GM18858 (cell line): Measurements from ENCODE around the gene KCNJ1.
A peak's percentile ranks its signal among the peaks of the same experiment; 100 is the strongest.

ENCODE experiments used
- ATAC-seq: cut with Tn5 transposase; IDR thresholded peaks from one replicate; pipeline ENCODE4 v1.9.1; 2021; ENCODE audit not compliant: unreplicated experiment

The KCNJ1 gene

DNA sequence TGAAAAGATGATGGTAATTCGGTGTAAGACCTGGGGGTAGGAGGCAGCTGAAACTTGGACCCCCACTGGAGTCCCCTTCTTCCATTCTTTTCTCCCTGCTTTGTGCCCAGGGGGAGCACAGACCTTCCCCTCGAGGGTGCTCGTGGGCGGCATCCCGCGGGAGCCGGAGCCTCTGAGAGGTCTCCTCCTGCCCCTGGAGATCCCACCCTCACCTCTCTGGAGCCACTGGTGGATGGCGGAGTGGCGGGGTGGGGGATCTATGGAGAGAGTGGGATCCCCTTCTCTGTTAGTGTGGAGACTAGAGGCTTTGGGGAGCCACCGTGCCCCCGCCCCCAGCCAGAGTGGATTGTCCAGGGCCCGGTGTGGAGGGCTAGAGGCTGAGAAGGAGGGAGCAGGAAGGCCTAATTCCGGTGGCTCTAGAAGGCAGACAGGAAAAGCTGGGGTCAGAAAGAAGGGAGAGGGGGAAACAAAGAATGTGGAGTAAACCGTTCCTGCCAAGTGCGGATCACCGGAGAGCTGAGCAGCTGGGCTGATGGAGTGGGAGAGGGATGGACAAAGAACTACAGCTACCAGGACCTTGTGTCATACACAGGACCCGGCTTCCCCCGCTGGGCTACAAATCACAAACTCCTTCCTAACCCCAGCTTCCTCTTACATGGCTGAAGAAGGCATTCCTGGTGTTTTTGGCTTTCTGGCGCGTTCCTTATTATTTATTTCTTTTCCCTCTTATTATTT lies 41.9 kb downstream of the KCNJ1 start:
- ATAC-seq: no peak

DNA sequence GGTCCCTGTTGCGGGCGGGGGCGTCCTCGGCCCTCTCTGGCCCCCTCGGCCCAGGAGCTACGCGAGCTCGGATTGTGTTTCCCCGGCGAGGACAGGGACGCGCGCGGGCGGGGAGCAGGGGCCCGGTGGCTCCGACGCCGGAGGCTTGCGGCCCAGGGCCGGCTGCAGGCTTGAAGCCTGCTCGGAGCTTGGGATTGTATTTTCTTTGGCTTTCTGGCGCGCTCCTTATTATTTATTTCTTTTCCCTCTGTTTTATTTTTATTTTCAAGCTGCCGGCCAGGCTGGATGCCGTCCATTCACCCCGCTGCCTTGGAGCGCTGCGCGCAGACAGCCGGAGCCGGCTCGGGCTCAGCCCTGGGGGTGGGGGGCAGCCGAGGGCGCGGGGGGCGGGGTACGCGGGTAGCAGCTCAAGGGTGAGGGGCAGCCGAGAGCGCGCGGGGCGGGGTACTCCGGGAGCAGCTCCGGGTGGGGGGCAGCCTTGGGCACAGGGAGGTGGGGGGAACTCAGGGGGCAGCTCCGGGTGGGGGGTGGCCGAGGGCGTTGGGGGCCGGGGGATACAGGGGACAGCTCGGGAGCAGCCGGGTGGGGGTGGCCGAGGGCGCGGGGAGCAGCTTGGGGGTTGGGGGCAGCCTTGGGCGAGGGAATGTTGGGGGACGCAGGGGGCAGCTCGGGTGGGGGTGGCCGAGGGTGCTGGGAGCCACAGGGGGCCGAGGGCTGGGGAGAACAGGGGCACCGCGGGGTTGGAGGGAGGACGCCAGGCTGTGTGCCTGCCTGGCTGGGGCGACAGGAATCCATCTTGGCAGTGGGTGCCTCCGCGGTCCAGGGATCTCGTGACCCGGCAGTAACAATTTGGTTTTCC lies 42.7 kb downstream of the KCNJ1 start:
- ATAC-seq: no peak

DNA sequence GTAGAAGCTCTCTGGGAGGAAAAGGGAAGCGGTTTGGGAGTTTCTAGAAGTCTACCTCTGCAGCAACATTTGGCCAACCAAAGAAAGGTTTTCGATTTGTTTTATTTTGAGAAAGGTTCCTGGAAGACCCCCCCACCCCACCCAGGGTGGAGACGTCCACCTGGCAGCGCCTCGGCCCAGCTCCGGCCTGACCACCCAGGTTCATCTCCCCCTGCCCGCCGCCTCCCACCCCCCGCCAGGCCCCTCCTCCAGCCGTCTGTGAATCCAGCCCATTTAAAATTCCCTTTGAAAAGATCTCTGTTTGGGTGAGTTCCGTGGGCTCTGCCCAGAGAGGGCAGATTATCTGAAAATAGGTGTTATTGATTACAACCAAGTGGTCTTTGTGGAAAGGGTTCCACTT lies 43.3 kb downstream of the KCNJ1 start:
- ATAC-seq: no peak

DNA sequence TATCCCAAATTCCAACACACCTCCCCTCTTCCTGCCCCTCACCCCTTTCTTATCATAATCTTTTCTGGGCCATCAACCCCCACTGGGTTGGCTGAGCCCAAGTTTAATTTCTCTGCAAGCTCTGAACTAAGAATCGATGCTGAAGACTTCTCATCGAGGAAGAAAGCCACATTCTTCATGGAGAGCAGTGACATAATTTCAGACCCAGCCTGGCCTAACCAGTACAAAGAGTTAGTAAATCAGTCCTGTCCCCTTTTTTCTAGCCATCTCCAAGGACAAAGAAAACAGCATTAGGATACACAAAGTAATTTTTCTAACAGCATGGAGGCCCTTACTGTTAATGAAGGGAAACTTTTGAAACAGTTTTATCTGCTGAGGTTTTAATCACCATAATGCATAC lies 45.0 kb downstream of the KCNJ1 start:
- ATAC-seq: no peak

DNA sequence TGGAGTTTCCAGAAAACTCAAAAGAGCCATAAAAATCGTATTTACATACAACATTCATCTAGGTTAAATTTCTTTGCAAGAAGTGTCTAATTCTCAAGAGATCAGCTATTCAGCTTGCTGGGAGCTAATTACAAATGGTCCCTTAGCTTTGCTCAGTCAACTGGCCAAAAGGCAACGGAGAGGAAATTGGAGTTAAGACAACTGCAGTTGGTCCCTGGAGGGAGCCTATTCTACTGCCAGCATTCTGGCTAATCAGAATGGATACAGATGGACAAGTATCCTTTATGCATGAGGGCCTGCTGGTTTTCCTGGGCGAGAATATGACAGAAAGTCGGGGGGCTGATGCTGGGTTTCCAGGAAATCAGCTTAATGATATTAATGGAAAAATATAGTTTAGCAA lies 45.5 kb downstream of the KCNJ1 start:
- no peak for ATAC-seq

DNA sequence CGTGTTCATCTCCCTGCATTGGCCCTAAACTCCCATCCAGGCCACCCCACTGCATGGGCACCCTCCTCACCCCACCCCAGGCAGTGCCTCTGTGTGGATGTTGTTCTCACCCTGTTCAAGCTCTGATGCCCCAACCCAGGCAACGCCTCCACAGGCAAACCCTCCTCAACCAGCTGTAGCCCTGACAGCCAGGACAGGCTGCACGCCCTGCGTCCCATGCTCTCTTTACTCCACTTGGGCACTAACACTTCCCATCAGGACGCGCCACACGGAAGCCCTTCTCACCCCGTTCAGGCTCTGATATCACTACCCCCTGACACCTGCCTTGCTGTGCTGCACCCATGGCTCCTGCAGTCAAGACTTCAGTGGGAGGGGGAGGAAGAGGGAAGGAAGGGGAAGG lies 47.9 kb downstream of the KCNJ1 start:
- ATAC-seq: no peak

DNA sequence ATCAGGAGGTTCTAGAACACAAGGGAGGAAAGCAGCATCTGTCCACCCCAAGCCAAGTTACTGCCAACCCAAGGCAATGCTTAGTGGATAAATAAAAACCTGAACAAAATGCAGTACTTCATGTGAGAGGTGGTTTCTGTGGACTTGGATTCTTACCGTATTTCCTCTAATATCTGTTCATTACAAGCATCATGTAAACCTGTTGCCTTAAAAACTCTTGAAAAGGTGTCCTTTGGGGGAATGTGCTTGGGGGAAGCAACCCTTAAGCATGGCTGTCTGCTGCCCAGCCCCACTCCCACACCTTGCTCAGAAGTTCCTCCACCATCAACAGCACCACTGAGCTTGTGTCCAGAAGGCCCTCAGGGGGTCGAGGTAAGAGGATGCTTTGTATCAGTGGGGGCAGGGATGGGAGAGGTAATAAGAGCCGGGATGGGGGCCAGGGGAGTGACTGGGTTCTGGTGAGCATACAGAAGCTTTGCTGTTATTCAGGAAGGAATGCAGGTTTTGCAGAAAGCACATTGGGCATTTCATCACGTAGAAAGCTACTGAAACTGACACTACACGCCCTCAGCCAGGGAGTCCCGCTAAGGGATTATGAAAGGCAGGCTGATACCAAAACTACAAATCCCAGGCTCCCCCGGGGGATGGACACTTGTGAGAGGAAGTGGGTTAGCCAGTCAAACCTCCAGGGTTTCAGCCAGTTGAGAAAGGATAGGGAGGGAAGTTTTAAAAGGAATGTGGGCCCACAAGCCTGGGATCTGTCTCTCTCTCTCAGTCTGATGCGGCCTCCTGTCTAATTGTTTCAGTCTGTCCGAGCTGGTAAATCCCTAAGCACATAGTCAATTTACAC lies 52.0 kb downstream of the KCNJ1 start:
- no peak for ATAC-seq

DNA sequence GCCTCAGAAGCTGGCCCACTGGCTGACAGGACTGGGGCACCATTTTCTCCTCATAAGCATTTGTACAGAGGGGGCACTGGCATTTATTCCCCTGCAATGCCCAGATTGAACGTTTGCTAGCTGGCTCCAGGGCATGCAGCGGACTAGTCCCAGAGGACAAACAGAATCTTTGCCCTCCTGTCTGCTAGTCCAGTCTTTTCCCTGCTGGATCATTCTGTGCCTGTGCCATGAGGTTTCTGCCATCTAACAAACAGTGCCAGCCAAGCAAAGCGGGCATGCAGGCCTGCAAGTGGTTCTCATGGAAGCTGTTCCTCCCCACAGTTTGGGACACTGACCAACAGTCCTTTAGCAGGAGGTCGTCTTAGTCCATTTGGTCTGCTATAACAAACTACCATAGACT lies 53.4 kb downstream of the KCNJ1 start:
- no peak for ATAC-seq

DNA sequence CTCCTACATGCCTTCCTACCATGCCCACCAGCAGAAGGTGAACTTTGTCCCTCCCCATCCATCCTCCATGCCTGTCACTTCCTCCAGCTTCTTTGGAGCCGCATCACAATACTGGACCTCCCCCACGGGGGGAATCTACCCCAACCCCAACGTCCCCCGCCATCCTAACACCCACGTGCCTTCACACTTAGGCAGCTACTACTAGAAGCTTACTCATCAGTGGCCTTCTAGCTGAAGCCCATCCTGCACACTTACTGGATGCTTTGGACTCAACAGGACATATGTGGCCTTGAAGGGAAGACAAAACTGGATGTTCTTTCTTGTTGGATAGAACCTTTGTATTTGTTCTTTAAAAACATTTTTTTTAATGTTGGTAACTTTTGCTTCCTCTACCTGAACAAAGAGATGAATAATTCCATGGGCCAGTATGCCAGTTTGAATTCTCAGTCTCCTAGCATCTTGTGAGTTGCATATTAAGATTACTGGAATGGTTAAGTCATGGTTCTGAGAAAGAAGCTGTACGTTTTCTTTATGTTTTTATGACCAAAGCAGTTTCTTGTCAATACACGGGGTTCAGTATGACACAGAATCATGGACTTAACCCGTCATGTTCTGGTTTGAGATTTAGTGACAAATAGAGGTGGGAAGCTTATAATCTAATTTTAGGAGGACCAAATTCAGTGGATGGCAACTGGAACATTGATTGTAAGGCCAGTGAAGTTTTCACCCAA lies 56.1 kb downstream of the KCNJ1 start:
- ATAC-seq: no peak

DNA sequence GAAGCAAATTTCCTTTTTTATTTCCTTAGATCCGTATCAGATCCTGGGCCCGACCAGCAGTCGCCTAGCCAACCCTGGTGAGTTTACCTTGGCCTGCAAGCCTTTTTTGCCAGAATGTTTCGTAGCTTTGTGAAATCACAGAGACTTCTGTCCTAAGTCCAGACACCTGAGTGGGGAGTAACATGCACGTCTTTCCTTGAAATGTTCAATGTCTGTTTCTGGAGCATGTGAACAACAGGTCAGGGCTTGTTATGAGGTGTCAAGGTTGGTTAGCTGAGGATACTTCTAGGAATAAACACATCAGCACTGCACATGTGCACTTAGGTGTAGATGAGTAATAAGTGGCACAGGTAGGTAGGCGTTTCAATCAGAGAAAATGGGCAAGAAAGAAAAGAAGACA lies 58.0 kb downstream of the KCNJ1 start:
- ATAC-seq: no peak

DNA sequence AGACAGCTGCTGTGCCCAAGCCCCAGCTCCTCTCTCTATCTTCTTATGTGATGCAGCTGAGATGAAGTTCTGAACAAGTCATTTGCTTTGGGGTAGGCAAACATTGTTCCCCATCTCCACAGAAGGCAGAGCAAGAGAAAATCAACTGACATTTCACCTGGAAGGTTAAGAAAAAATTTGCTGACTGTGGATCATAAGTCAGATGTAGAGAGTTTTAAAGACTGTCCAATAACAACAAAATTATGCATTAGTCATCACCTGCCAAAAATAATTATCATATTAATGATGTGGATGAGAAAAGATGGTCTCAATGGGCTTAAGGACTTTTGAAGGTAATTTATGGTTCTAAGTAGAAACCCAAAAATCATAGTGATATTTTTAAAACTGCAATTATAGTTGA lies 59.2 kb downstream of the KCNJ1 start:
- no peak for ATAC-seq

DNA sequence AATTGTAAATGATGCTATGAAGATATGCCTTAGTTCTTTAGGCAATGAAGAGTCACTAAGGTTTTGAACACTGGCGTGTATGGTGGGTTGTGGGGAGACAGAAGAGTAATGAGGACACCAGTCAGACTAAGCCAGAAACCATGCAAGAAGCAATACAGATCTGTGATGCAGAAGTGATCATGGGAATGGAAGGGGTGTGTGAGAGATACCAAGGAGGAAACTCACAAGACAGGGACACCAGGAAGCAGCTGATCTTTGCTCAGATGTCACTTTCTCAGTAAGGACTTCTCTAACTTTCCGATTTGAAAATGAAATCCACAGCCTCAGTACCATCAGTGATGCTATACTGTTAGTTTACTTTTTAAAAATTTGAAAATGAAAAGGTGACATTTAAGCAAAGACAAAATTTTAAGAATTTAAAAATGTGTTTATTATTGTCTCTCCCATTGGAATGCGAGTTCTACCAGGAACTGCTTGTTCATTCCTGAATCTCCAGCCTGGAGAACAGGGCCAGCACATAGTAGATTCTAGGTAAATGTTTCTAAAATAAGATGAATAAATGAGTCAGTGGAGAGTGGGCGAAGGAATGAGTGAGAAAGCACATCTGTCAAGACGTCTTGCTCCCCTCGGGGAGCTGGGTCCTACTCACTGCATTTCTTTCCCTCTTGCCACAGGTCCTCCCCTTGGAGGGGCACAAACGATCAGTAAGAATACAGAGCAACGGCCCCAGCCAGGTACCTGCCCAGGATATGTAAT lies 60.4 kb downstream of the KCNJ1 start:
- ATAC-seq: no peak

DNA sequence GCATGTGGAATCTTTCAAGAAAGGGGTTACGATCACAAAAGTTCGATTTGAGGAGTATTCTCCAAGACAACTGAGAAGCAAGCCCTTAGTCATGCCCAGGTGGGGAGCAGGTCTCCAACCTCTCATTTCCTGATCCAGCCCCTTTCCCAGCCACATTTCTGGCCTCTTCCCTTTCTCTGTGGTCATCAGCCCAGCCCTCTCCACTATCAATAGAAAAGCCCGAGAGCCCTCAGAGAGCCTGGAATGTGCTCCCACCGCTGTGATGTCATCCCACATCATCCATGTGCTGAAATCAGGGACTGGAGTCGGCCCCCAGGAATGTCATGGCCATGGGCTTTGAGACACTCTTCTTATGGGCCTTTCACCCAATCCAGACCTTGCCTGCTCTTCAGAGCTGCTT lies 62.6 kb downstream of the KCNJ1 start:
- ATAC-seq: no peak

DNA sequence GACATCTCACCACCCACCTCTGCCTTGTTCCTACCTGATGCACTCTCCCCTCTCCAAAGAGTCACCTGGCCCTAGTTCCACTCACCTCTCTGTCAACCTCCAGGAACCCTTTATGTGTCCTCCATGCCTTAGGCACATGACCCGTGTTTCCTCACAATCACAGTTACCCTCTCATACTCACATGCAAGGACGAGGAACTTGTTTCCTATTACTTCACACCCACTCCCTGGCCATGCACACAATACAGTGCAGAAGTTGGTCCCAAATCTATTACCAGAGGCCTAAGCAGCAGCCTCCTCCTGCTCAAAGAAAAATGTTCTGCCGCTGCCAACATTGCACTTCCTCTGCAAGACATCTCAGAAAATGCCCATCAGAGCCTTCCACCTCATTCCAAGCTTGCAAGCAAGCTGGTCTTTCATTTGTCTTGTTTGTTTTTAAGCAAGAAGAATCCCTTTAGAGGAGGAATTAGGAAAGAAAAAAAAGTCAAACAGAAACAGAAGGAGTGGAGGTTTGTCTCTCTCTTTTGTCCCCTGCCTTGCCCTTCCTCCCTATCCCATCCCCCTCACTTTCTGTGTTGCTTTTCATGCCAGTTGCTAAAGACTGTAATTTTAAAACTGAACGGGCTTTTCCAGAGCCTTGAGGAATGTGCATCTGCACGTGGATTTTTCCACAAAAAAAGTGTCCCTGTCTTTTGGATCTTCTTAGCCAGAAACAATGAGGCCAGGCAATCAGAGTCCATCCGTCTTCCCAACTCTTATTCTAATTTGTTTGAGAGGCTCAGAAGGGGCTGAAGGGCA lies 63.4 kb downstream of the KCNJ1 start:
- no peak for ATAC-seq

DNA sequence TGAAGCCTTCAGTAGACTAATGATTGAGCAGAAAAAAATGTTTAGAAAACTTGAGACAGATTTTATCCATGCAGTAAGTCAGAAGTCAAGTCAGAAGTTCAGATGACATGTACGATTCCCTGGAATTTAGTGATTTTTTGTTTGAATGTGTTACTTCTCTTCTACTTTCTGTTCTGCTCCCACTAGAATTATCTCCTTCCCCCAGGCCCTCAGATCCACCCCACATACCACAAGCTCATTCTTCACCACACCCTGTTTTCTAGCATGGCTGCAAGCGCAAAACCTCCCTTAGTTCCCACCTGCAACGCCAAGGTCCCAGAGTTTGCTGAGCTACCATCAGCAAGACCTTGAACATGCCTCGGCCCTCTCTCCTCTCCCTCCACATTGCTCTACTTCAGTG lies 64.1 kb downstream of the KCNJ1 start:
- no peak for ATAC-seq

DNA sequence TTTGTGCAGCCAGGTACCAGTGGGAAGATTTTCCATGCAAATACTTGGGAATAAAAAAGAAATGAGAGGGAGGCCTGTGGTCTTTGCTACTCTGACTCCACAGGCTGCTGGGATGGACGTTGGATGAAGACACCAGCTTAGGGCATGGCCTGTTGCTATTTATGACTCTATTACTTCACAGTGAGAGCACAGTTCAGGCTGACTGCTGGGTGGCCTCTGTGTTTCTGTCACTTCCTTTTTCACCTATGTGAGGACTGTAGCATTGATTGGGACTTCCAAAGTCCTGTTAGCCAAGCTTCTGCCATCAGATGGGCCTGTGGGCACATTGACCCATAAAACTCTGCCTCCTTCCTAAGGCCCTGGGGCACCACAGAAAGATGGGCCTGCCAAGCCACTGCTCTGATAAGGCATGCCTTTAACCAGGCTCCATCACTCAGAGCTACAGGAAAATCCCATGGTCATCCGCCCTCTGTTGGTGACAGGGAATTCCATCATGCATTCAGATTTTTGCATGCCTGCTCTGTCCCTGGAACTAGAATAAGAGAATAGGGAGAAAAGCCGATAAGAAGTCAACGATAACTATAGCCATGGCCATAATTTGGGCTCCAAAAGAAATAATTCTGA lies 64.6 kb downstream of the KCNJ1 start:
- ATAC-seq: no peak

DNA sequence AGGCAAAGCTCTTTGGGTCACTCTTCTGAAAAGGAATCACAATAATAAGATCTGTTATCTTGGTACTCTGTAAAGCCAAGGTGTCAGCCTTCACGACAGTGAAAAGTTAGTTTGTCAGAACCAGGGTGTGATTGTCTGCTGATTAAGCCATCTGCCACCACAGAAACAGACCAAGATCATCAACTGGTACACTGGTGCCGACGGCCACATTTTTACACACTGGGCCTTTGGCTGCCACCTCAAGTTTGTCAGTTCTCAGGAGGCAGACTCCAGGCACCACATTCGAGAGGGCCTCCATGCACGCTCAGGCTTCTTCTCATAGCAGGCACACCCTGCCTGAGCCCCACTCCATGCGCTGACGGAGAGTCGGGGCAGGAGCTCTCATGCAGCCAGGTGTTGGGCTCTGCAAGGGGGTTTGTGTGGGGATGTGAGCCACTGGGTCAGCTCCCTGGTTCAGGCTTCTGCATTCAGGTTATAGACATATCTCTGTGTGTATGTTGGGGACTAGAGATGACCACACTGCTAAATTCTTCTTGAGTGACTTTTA lies 66.2 kb downstream of the KCNJ1 start:
- no peak for ATAC-seq

DNA sequence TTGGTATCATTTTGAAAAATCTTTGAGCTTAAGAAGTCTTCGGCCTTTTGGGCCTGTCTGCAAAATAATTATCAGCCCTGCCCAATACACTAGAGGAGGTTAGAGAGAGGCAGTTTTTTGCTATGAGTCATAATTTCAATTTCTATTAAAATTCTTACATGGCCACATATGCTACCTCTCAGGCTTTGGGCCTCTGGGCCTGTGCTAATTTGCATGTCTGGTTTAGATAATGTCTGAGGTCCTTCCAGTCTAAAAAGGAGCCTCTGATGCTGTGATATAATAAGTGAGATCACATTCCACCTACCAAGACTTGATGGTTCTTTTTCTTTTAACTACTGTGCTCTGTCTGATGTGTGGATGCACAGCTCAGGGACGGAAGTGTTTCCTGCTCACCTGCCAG lies 70.8 kb downstream of the KCNJ1 start:
- ATAC-seq: peak; percentile 99

DNA sequence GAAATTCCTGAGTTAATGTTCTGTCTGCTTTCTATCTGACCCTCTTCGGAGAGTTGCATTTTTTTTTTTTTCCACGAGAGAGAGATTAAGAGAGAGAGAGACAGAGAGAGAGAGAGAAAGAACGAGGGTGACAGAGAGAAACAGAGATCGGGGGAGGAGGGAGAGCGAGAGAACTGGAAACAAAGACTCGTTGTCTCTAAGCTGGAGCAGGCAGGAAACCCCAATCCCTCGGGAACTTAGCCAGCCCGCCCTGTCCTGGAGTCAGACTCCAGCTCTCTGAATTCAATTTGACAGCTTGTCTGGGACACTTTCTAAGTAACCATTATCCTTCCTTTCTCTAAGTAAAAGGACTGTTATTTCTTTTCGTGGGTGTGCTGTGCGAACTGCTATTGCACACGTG lies 76.9 kb downstream of the KCNJ1 start:
- no peak for ATAC-seq
